ENCODE results near the gene SULF2.

SULF2 gene

GRCh38 chr20:47762699-47763268 lies 22.5 kb downstream of the SULF2 start:
- no peak for DNase-seq (ENCODE audit: low read depth)

- no peak for DNase-seq (ENCODE audit: low read depth)
Observed at GRCh38 chr20:47761482-47762047, 23.7 kb downstream of the SULF2 start.

GRCh38 chr20:47760686-47761481 lies 24.4 kb downstream of the SULF2 start:
- no peak for DNase-seq (ENCODE audit: low read depth)

GRCh38 chr20:47758517-47759450 lies 26.5 kb downstream of the SULF2 start:
- DNase-seq (ENCODE audit: low read depth): no peak

- no peak for DNase-seq (ENCODE audit: low read depth)
Observed at GRCh38 chr20:47757145-47758035, 27.9 kb downstream of the SULF2 start.

GRCh38 chr20:47754946-47755652 lies 30.2 kb downstream of the SULF2 start:
- no peak for DNase-seq (ENCODE audit: low read depth)

- DNase-seq (ENCODE audit: low read depth): no peak
Observed at GRCh38 chr20:47754388-47754715, 30.9 kb downstream of the SULF2 start.

GRCh38 chr20:47753576-47754387 lies 31.5 kb downstream of the SULF2 start:
- DNase-seq (ENCODE audit: low read depth): no peak

- no peak for DNase-seq (ENCODE audit: low read depth)
Observed at GRCh38 chr20:47751449-47751848, 33.8 kb downstream of the SULF2 start.

- no peak for DNase-seq (ENCODE audit: low read depth)
Observed at GRCh38 chr20:47749339-47749738, 35.9 kb downstream of the SULF2 start.

GRCh38 chr20:47748823-47749222 lies 36.5 kb downstream of the SULF2 start:
- DNase-seq (ENCODE audit: low read depth): no peak

GRCh38 chr20:47748069-47748468 lies 37.2 kb downstream of the SULF2 start:
- DNase-seq (ENCODE audit: low read depth): no peak

- DNase-seq (ENCODE audit: low read depth): no peak
Observed at GRCh38 chr20:47747669-47748031, 37.6 kb downstream of the SULF2 start.

- no peak for DNase-seq (ENCODE audit: low read depth)
Observed at GRCh38 chr20:47744803-47745202, 40.5 kb downstream of the SULF2 start.

GRCh38 chr20:47743671-47744070 lies 41.6 kb downstream of the SULF2 start:
- no peak for DNase-seq (ENCODE audit: low read depth)

- no peak for DNase-seq (ENCODE audit: low read depth)
Observed at GRCh38 chr20:47741669-47742608, 43.3 kb downstream of the SULF2 start.

GRCh38 chr20:47740862-47741184 lies 44.5 kb downstream of the SULF2 start:
- DNase-seq (ENCODE audit: low read depth): no peak

GRCh38 chr20:47740121-47740861 lies 45.0 kb downstream of the SULF2 start:
- no peak for DNase-seq (ENCODE audit: low read depth)

All from T follicular helper cell (primary cell).